Stimulated activated CD4-positive, alpha-beta T cell treated with anti-CD3 and anti-CD28 coated beads, Interleukin-2, amount 100 ng/mL, for 4 hours (primary cell): ENCODE measurements around the gene TYW5.

Experiments used
- DNase-seq: peaks from one replicate; pipeline ENCODE4 v3.0.0-alpha.2; 2020; ENCODE audit warnings: low read depth

The TYW5 gene, protein sequence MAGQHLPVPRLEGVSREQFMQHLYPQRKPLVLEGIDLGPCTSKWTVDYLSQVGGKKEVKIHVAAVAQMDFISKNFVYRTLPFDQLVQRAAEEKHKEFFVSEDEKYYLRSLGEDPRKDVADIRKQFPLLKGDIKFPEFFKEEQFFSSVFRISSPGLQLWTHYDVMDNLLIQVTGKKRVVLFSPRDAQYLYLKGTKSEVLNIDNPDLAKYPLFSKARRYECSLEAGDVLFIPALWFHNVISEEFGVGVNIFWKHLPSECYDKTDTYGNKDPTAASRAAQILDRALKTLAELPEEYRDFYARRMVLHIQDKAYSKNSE

DNA sequence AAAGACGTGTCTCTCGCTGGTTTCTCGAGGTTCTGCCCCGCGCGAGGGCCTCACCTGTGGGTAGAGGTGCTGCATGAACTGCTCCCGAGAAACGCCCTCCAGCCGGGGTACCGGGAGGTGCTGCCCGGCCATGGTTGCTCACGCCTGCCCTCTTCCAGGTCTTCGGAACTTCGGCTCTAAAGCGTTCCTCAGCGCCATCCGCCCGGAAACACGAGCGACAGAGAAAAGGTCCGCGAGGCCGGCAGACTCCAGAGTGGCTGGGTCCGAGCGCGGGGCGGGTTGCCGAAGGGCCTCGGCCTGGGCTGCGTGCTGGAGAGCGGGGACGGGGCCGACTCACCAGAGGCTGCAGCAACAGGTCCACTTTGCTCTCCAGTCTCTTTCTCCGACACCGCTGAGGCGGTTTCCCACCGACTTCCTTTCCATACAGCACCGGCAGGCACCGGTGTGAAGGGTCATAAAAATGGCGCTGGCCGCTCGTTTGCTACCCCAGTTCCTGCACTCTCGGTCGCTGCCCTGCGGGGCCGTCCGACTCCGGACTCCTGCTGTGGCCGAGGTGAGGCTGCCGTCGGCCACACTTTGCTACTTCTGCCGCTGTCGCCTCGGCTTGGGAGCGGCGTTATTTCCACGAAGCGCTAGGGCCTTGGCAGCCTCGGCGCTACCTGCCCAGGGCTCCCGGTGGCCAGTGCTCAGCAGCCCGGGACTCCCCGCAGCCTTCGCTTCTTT, at the start of gene TYW5, which contains the start of gene MAIP1:
Gene TYW5, minus strand, starts transcription at position 153 of the 723 bp plus-strand sequence. Its CDS starts 21 bp downstream, at position 132.
Gene MAIP1, plus strand, starts transcription at position 244 of the 723 bp plus-strand sequence. Its CDS starts 217 bp downstream, at position 461.
- DNase-seq: peak; percentile 65

DNA sequence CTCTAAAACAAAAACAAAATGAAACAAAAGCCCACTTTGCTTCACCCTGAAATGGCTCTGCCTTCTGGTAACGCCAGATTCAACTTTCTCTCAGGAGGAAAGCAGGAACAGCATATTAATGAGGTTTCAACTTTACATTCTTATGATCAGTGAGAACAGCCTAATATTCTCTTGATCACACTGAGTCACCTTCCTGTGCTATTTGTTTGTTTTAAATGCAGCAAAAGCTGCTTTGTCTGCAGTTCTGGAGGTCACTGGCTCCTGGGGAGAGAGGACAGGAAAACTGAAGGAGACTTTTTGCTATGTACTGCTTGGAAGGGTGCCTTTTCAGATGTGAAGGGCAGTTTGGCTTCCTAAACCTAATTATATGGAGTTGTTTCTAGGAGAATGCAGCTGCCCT, 48.2 kb upstream of the TYW5 start:
- no peak for DNase-seq

DNA sequence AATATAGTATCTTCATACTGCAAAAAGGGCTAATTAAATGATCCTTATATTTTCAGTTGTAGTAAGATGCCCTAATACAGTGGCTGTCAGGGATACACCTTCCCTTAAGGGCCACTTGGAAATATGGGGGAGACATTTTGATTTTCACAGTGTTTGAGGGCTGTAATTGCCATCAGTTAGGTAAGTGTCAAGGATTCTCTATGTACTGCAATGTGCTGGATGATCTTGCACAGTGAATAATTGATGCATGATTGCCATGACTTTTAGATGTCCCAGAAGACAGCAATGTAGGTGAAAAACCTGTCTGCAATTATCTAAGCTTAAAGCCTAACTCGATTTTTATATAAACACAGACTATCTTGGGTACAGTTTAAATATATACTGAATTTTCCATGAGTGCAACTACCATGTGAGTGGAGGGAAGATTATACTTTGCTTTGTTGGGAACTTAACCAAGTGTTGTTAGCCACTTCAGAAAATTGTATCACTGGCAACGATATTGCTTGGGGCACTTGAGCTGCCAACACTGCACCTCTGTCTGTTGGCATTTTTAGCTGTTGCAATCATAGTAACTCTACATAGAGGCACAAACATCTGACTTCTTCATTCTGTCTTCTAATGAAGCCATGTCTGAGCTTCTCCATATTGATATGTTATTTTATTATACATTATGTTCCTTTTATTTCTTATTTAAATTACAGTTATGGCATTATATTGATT, 45.3 kb upstream of the TYW5 start:
- DNase-seq: no peak

DNA sequence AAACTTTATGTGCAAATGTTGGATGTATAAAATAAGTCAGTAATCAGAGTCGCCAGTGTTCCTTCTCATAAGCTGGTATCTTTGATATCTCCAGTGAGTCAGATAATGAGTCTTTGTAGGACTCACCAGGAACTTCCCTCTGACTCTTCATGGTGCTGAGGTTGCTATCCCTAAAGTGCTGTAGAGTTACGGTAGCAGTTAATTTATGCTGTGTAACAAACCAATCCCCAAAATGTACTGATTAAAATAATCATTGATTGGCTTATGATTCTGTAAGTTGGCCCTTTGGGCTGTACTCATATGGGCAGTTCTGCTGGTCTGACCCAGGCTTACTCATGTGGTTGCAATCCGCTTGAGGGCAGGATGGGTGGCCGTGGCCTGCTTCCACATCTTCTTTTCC, 43.9 kb upstream of the TYW5 start:
- no peak for DNase-seq

- DNase-seq: no peak
Measured at GRCh38 chr2:199997296-199997695, 42.0 kb upstream of the TYW5 start.

DNA sequence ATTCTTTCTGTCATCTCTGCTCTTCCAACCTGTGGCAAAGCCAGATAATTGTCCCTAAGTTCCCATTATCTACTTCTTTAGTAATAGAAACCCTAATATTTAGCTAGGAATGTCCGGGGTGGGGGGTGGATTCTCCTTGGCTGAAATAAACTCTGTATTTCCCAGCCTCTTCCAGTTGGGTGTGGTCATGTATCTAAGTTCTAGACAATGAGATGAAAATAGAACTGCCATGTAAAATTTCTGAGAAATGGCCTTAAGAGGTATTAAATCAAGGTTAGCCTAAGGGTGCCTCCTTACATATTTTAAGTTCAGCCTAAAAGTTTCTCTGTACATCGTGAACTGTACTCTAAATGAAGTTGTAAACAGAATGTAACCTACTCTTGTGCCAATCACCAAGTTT, 39.6 kb upstream of the TYW5 start:
- no peak for DNase-seq

- DNase-seq: no peak
Measured at GRCh38 chr2:199994371-199994770, 39.1 kb upstream of the TYW5 start.

DNA sequence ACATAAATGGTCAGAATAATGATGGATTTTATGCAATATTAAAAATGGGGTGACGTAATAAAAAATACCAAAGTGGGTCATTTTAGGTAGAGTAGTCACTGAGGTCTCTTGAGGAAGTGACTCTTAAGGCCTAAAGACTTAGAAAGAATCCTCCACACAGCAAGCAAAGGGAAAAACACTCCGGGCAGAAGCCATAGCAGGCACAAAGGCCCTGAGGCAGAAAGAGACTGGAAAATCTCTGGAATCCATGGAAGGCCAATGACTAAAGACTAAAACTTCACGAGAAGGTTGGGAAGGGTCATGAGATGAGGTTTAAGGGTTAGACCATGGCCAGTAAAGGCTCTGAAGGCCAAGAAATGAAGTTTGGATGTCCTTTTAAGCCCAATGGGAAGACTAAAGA, 37.0 kb upstream of the TYW5 start:
- DNase-seq: no peak

GRCh38 chr2:199991691-199992090, 36.4 kb upstream of the TYW5 start:
- DNase-seq: no peak

- DNase-seq: no peak
Measured at GRCh38 chr2:199989822-199990221, 34.5 kb upstream of the TYW5 start.

DNA sequence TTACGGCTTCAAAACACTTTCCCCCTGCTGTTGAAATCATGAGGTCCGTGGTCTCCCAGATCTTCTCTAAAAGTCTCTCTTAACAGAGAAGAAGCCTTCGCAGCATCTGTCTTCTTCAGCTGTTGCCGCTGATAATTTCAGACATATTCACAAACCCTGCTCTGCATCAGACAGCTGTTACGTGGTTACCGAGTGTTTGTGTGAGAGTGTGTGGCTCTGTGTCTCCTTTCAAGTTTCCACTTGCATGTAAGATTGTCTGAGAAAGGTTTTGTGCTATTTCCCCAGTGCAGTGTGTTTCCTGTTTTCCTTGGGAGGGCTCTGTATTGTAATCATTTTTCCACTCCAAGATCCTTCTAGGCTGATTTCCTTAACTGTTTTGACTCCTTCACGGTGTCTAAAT, 32.9 kb upstream of the TYW5 start:
- DNase-seq: no peak

- no peak for DNase-seq
Measured at GRCh38 chr2:199987586-199987985, 32.3 kb upstream of the TYW5 start.

DNA sequence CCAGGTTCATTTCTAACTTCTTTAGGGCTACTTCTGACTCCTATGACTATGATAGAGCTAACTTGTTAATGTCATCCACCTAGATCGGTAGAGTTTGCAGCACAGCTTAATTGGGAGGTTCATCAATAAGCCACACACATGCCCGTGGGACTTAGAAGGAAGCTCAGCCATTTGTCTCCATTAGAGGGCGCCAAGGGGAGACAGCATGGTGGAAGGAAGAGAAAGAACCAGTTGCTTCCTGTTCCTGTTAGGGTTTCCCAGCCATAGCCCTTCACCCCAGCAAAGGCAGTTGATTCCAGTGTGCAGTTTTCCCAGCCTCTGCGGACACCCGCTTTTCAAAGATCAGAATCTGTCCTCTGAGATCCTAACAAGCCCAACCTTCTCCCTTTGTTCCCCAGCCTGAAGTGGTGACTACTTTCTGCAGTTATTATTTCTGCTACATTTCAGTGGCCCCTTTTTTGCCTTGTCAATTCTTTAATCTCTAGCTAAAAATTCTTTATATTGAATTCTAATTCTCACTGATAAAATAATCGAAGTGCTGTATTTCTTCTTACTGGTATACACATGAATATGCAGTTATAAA, 30.4 kb upstream of the TYW5 start:
- DNase-seq: peak; percentile 30

DNA sequence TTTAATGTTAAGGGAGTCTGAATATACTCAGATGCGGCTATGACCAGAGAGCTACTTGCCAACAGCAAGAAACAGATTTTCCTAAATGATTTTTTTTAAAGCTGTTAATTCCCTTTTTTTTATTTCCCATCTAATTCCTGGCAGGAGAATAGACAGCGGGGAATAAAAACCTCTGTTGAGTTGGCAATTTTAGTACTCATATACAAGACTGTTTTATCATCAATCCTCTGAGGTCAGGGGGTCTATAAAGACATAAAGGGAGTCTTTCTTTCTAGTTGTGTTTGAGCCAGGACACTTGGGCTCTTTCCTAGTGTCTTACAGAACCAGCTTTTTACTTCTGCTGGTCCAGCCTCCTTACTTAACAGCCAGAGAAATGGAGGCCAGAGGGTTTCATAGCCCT, 29.5 kb upstream of the TYW5 start:
- DNase-seq: no peak

DNA sequence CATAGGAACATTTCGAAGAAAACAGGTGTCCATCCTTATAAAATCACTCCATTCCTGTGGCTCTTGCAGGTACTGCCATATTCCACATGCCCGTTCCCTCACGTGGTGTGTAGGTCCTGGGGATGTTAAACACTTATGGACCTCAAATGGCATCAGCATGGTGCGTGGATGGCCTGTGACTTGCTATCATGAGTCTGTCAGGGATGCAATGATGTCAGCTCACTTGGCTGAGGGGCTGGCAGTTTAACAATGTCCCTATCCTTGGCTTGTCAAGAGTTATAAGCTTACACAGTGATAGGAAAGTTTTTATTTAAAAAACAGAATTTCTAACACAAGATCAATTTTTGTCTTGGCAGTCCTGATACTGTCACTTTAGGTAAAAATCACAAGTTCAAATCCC, 28.9 kb upstream of the TYW5 start:
- no peak for DNase-seq

DNA sequence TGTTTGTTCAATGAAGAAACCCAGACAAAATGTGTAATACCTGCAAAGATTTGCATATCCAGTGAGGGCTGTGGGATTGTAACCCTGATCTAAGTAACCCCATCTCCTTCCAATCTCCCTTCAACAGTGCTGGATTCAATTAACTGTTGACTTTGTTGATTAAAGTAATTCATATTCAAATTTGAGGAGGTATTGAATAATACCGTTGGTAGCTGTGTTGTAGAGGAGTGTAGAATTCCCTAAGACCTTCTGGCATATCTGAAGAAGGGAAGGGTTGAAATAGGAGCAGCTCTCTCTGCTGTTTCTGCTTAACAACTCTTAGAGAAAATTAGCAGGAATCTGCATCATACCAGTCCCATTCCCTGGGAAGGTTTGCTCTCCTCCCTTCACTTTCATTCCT, 28.2 kb upstream of the TYW5 start:
- no peak for DNase-seq

GRCh38 chr2:199982126-199982843, 27.0 kb upstream of the TYW5 start:
- no peak for DNase-seq

- peak; percentile 77 for DNase-seq
Measured at GRCh38 chr2:199979832-199980628, 24.7 kb upstream of the TYW5 start.

- no peak for DNase-seq
Measured at GRCh38 chr2:199979398-199979797, 24.1 kb upstream of the TYW5 start.

GRCh38 chr2:199977984-199978415, 22.7 kb upstream of the TYW5 start:
- DNase-seq: no peak
